Common myeloid progenitor, CD34-positive (primary cell): ENCODE measurements around the gene MTOR.

Source experiments
- CTCF ChIA-PET: fragments of 350-600 bp; sonication (Branson Sonifier 250); formaldehyde crosslinking; loops from one replicate; lab custom pipeline; 2021; ENCODE audit warnings: antibody characterized with exemption; lab: Charles Lee
- POLR2A ChIA-PET: fragments of 350-600 bp; sonication (Branson Sonifier 250); formaldehyde crosslinking; loops from one replicate; lab custom pipeline; 2021; ENCODE audit warnings: antibody characterized with exemption; lab: Charles Lee
- DNase-seq, 3 donors: peaks; one replicate each; pipeline versions ENCODE4 v3.0.0 to v3.0.0-alpha.2; 2013
- H3K27ac ChIP-seq, 2 experiments: 1 replicate in 1 of 2; 2 replicates in 1 of 2; pipeline ENCODE4 v1.7.0; 2013; ENCODE audit warnings: inconsistent platforms in 2 of 2, low read length in 2 of 2, mild to moderate bottlenecking in 2 of 2, low read depth in 1 of 2, moderate library complexity in 1 of 2; ENCODE audit not compliant: severe bottlenecking in 2 of 2, insufficient read depth in 1 of 2, poor library complexity in 1 of 2
- H3K27me3 ChIP-seq, 5 experiments: replicated peaks in 2 of 5; 1 replicate in 3 of 5; 2 replicates in 2 of 5; pipeline versions ENCODE4 v1.6.1 to v1.7.0; 2013; ENCODE audit warnings: low read length in 4 of 5, mild to moderate bottlenecking in 2 of 5, moderate library complexity in 2 of 5, inconsistent platforms in 1 of 5; ENCODE audit not compliant: insufficient read depth in 5 of 5, control insufficient read depth in 4 of 5
- H3K36me3 ChIP-seq, 4 experiments: 1 replicate in 2 of 4; 2 replicates in 2 of 4; pipeline versions ENCODE4 v1.6.1 to v1.7.0; 2013; ENCODE audit warnings: low read length in 3 of 4, control low read depth in 1 of 4, mild to moderate bottlenecking in 1 of 4; ENCODE audit not compliant: control insufficient read depth in 4 of 4, insufficient read depth in 4 of 4
- H3K4me1 ChIP-seq, 4 experiments: 1 replicate in 3 of 4; 2 replicates in 1 of 4; pipeline versions ENCODE4 v1.6.1 to v1.7.1; 2013; ENCODE audit warnings: low read length in 3 of 4, mild to moderate bottlenecking in 3 of 4, control low read depth in 1 of 4, inconsistent platforms in 1 of 4, moderate library complexity in 1 of 4; ENCODE audit not compliant: control insufficient read depth in 4 of 4, insufficient read depth in 4 of 4; ENCODE audit errors: control extremely low read depth in 1 of 4
- H3K4me3 ChIP-seq, 7 experiments: 1 replicate in 4 of 7; 2 replicates in 3 of 7; pipeline versions ENCODE4 v1.5.1 to v1.7.0; 2013; ENCODE audit warnings: mild to moderate bottlenecking in 7 of 7, low read length in 6 of 7, moderate library complexity in 6 of 7, inconsistent platforms in 2 of 7, low read depth in 2 of 7, control low read depth in 1 of 7; ENCODE audit not compliant: insufficient read depth in 4 of 7, control insufficient read depth in 1 of 7; ENCODE audit errors: extremely low read depth in 1 of 7
- H3K9me3 ChIP-seq, 5 experiments: 1 replicate in 4 of 5; 2 replicates in 1 of 5; pipeline versions ENCODE4 v1.6.1 to v1.7.1; 2013; ENCODE audit warnings: low read length in 4 of 5, mild to moderate bottlenecking in 2 of 5, inconsistent platforms in 1 of 5, low read depth in 1 of 5, moderate library complexity in 1 of 5; ENCODE audit not compliant: control insufficient read depth in 4 of 5, insufficient read depth in 2 of 5; ENCODE audit errors: control extremely low read depth in 1 of 5
- WGBS: methylation state at CpG from one replicate; pipeline ENCODE4 v1.1.5; 2013; ENCODE audit not compliant: insufficient coverage; 5-methylcytosine and 5-hydroxymethylcytosine counted together

MTOR gene

GRCh38 chr1:11125931-11126330, 136.4 kb downstream of the MTOR start:
- H3K9me3 ChIP-seq: no peaks in the 10 kb centered on the region
- ChIA-PET POLR2A (no interaction called here), CTCF (no interaction called here)
- DNase-seq: no peak
- H3K27me3 ChIP-seq: no peaks in the 10 kb centered on the region
- 83% methylated on average over 1 of the region's 5 CpGs for WGBS
- no peak overlapping the region for H3K4me3 ChIP-seq
- H3K36me3 ChIP-seq: peaks cover 23 to 85% (median 70%) of the 10 kb centered on the region in 4 experiments
- H3K27ac ChIP-seq: no peak overlapping the region
- no peaks in the 10 kb centered on the region for H3K4me1 ChIP-seq

- CTCF ChIA-PET: interaction anchor here (1.1 kb wide), 1 partner anchor 74 kb away, joined by 3 read pairs; no protein-coding TSS in a partner anchor
- Histone ChIP-seq H3K9me3 (no peaks in the 10 kb centered on the region), H3K36me3 (peaks cover 23 to 76% (median 62%) of the 10 kb centered on the region in 4 experiments), H3K4me3 (no peak overlapping the region), H3K4me1 (no peaks in the 10 kb centered on the region), H3K27me3 (no peaks in the 10 kb centered on the region), H3K27ac (no peak overlapping the region)
- POLR2A ChIA-PET: no interaction called here
- WGBS: 100% methylated on average over 1 of the region's 3 CpGs
- no peak for DNase-seq
These were observed 137.4 kb downstream of the MTOR start for GRCh38 chr1:11124965-11125364.

GRCh38 chr1:11116318-11116717, 146.0 kb downstream of the MTOR start:
- no peaks in the 10 kb centered on the region for H3K4me1 ChIP-seq
- H3K9me3 ChIP-seq: no peaks in the 10 kb centered on the region
- no peak overlapping the region for H3K27ac ChIP-seq
- DNase-seq: no peak
- 100% methylated on average over 2 of the region's 2 CpGs for WGBS
- CTCF ChIA-PET: no interaction called here
- no peaks in the 10 kb centered on the region for H3K27me3 ChIP-seq
- POLR2A ChIA-PET: no interaction called here
- no peak overlapping the region for H3K4me3 ChIP-seq
- peaks cover 11 to 60% (median 48%) of the 10 kb centered on the region in 4 experiments for H3K36me3 ChIP-seq

- no peaks in the 10 kb centered on the region for H3K27me3 ChIP-seq
- H3K27ac ChIP-seq: no peak overlapping the region
- 97% methylated on average over 3 of the region's 3 CpGs for WGBS
- no peak overlapping the region for H3K4me3 ChIP-seq
- POLR2A ChIA-PET: no interaction called here
- no peak for DNase-seq
- H3K36me3 ChIP-seq: peaks cover 10 to 65% (median 46%) of the 10 kb centered on the region in 4 experiments
- CTCF ChIA-PET: no interaction called here
- H3K9me3 ChIP-seq: no peaks in the 10 kb centered on the region
- no peaks in the 10 kb centered on the region for H3K4me1 ChIP-seq
These were observed 147.4 kb downstream of the MTOR start for GRCh38 chr1:11114966-11115365.

- Histone ChIP-seq H3K4me3 (no peak overlapping the region), H3K4me1 (no peaks in the 10 kb centered on the region), H3K36me3 (peaks cover 25 to 71% (median 44%) of the 10 kb centered on the region in 4 experiments), H3K27me3 (no peaks in the 10 kb centered on the region), H3K27ac (no peak overlapping the region), H3K9me3 (no peaks in the 10 kb centered on the region)
- WGBS: 95% methylated on average over 4 of the region's 7 CpGs
- CTCF ChIA-PET: interaction anchor here (1.0 kb wide), 1 partner anchor 71 kb away, joined by 4 read pairs; no protein-coding TSS in a partner anchor
- DNase-seq: no peak
- POLR2A ChIA-PET: no interaction called here
These were observed 153.1 kb downstream of the MTOR start for GRCh38 chr1:11109047-11109760.

- Histone ChIP-seq H3K4me3 (no peak overlapping the region), H3K36me3 (peaks cover 21 to 56% (median 34%) of the 10 kb centered on the region in 4 experiments), H3K4me1 (no peaks in the 10 kb centered on the region), H3K27me3 (no peaks in the 10 kb centered on the region), H3K27ac (no peak overlapping the region), H3K9me3 (no peaks in the 10 kb centered on the region)
- no peak for DNase-seq
- 98% methylated on average over 5 of the region's 5 CpGs for WGBS
- ChIA-PET POLR2A (interaction anchor here (1.1 kb wide), 1 partner anchor 9 kb away, joined by 3 read pairs; no protein-coding TSS in a partner anchor), CTCF (no interaction called here)
These were observed 154.8 kb downstream of the MTOR start for GRCh38 chr1:11107599-11107998.

- Histone ChIP-seq H3K27me3 (no peaks in the 10 kb centered on the region), H3K4me3 (no peak overlapping the region), H3K4me1 (no peaks in the 10 kb centered on the region), H3K27ac (no peak overlapping the region), H3K9me3 (no peaks in the 10 kb centered on the region), H3K36me3 (peaks cover 16 to 38% (median 28%) of the 10 kb centered on the region in 4 experiments)
- CTCF ChIA-PET: no interaction called here
- POLR2A ChIA-PET: no interaction called here
- no peak for DNase-seq
- 100% methylated on average over 3 of the region's 10 CpGs for WGBS
These were observed 156.8 kb downstream of the MTOR start for GRCh38 chr1:11105586-11105985.
